Measurements from ENCODE around the gene NR1H2. TPM values are rescaled to one million over a fixed set of nuclear protein-coding genes. Genes with fewer than 3 reads are reported as not detected.
"Not testable (repeated sequence)": the region's sequence is repeated elsewhere in the genome, so short reads cannot be mapped to it uniquely, and the experiment has no call there.

The NR1H2 gene
- total RNA-seq, 6 experiments from 2014 or later = 66.6 to 76.0 (median 70.1) TPM

DNA sequence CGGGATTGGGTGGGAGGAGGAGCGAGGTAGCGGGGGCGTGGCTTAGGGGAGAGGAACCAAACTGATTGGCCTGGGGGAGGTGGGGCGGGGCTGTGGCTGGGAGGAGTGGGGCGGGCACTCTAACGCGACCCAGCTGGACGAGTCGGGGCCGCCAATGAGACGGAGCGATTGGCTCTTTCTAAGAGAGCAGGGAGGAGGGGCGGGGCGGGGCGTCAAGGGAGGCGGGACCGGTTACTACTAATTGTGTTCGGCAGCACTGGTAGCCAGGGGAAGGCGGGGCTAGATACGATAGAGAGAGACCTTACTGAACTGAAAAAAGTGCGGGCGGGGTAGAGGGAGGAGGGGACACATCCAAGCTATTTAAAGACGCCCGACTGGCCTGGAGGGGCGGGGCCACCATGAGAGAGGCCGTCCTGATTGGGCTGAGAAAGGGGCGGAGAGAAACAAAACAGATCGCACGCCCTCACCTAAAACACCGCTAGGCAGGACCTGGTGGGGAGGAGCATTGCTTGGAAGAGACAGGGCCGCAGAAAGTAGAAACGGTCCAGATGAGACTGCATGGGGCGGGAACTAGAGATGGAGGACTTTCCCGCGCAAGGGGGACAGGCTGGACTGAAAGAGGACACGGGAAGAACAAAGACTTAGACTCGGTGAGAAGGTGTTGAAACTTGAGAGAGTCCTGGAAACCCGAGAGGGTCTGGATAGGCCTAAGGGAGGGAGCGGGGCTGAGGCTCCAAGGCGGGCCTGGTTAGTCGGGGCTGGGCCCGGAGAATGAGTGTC lies 46.9 kb upstream of the NR1H2 start, which contains the start of gene KCNC3:
KCNC3 (minus strand) TSS at position 232 of the 780 bp plus-strand sequence. CDS start 295 bp downstream, outside the sequence.
- no peak within 1 kb of the TSS for H3K27ac Mint-ChIP-seq
- H3K4me1 Mint-ChIP-seq (ENCODE audit: low read depth) = peaks cover 12% of the 10 kb centered on the region; the same call in 1 of the 2 replicates
- TF ChIP-seq, protein P1, sequence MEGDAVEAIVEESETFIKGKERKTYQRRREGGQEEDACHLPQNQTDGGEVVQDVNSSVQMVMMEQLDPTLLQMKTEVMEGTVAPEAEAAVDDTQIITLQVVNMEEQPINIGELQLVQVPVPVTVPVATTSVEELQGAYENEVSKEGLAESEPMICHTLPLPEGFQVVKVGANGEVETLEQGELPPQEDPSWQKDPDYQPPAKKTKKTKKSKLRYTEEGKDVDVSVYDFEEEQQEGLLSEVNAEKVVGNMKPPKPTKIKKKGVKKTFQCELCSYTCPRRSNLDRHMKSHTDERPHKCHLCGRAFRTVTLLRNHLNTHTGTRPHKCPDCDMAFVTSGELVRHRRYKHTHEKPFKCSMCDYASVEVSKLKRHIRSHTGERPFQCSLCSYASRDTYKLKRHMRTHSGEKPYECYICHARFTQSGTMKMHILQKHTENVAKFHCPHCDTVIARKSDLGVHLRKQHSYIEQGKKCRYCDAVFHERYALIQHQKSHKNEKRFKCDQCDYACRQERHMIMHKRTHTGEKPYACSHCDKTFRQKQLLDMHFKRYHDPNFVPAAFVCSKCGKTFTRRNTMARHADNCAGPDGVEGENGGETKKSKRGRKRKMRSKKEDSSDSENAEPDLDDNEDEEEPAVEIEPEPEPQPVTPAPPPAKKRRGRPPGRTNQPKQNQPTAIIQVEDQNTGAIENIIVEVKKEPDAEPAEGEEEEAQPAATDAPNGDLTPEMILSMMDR (IDR thresholded peaks at IDR 0.05) = no peak
- H3K4me3 Mint-ChIP-seq = peak within 1 kb of the TSS; percentile 49
- peaks cover 25% of the 10 kb centered on the region for H3K9me3 Mint-ChIP-seq
- peaks cover 44% of the 10 kb centered on the region for H3K27me3 Mint-ChIP-seq (ENCODE audit: insufficient read depth)
- DNase-seq = peak; percentile 66
- H3K36me3 Mint-ChIP-seq (ENCODE audit: low read depth) = peaks cover 8% of the 10 kb centered on the region

DNA sequence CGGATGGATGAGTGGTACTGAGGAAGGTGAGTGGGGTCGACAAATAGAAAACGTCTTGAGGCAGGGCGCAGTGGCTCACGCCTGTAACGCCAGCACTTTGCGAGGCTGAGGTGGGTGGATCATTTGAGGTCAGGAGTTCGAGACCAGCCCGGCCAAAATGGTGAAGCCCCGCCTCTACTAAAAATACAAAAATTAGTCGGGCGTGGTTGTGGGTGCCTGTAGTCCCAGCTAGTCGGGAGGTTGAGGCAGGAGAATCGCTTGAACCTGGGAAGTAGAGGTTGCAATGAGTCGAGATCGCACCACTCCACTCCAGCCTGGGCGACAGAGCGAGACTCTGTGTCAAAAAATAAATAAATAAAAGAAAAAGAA lies 46.3 kb upstream of the NR1H2 start:
- H3K27me3 Mint-ChIP-seq (ENCODE audit: insufficient read depth) = peaks cover 42% of the 10 kb centered on the region
- H3K9me3 Mint-ChIP-seq = peaks cover 25% of the 10 kb centered on the region
- DNase-seq; H3K36me3 Mint-ChIP-seq (ENCODE audit: low read depth); H3K27ac Mint-ChIP-seq: not testable (repeated sequence)
- H3K4me3 Mint-ChIP-seq = peak overlapping the region; percentile 49
- peaks cover 12% of the 10 kb centered on the region; the same call in 1 of the 2 replicates for H3K4me1 Mint-ChIP-seq (ENCODE audit: low read depth)

DNA sequence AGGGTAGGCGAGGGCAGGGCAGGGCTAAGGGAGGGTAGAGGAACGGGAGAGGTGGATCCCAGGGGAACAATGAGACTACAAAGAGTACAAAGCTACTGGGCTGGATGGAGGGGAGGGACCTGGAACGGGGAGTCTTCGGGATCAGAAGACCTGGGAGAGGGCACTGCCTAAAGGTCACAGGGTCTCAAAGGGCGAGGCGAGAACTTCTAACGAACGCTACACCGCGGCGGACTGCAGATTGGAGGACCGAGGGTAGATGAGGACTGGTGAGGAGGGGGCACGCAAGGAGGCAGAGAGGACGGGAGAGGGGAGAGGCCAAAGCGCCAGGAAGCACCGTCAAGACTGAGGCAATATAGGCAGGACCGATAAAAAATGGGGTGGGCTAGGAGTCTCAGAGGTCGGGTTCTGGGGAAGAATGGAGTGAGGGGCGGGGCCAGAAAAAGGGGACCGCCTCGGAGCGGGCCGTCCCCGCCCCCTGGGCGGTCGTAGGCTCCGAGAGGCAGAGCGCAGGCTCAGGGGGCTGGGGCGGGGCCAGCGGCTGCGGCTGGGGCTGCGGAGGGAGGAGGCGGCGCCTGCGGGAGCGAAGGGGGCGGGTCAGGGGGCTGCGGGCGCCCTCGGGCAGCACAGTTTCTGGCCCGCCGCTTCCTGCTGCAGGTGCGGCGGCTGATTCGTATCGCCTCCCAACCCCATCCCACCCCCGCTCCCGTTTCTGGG lies 45.7 kb upstream of the NR1H2 start:
- TF ChIP-seq, protein P1 (IDR thresholded peaks at IDR 0.05) = no peak
- Mint-ChIP-seq H3K27ac (no peak overlapping the region), H3K4me3 (no peak overlapping the region; the same call in none of the 2 replicates), H3K9me3 (peaks cover 25% of the 10 kb centered on the region), H3K4me1 (ENCODE audit: low read depth) (peaks cover 12% of the 10 kb centered on the region; the same call in 1 of the 2 replicates), H3K27me3 (ENCODE audit: insufficient read depth) (peaks cover 44% of the 10 kb centered on the region), H3K36me3 (ENCODE audit: low read depth) (peaks cover 8% of the 10 kb centered on the region)
- no peak for DNase-seq

DNA sequence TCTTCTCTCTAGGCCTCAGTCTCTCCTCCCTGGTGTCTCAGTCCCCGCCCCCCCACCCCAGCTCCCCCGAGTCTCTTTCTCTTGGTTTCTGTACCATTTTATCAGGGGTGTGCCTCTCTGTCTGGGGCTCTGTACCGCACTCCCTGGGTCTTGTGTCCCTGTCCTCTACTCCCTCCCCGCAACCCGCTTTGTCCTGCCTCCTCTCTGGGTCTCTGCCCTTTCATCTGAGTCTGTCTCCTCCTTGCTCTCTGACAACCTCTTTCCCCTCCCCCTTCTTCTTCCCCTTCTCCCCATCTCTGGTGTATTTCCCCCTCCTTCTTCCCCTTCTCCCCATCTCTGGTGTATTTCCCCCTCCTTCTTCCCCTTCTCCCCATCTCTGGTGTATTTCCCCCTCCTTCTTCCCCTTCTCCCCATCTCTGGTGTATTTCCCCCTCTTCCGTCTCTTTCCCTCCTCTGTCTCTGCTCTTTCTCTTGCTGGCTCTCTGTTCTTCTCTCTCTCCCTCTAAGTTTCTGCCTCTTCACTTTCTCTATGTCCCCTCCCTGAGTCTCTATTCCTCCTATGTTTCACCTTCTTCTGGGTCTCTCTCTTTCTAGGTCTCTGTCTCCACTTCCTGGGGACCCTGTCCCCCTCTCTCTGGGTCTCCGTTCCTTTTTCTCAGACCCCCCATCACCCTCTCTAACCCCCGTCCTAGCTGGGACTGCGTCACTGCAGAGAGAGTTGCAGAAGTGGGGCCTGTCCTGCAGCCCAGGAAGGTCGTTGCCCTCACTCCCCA lies 44.9 kb upstream of the NR1H2 start:
- H3K36me3 Mint-ChIP-seq (ENCODE audit: low read depth) = peaks cover 8% of the 10 kb centered on the region
- H3K9me3 Mint-ChIP-seq = peaks cover 25% of the 10 kb centered on the region
- DNase-seq = no peak
- TF ChIP-seq, protein P1 (IDR thresholded peaks at IDR 0.05) = no peak
- H3K27ac Mint-ChIP-seq = no peak overlapping the region
- peaks cover 12% of the 10 kb centered on the region; the same call in 1 of the 2 replicates for H3K4me1 Mint-ChIP-seq (ENCODE audit: low read depth)
- H3K27me3 Mint-ChIP-seq (ENCODE audit: insufficient read depth) = peaks cover 48% of the 10 kb centered on the region
- no peak overlapping the region; the same call in none of the 2 replicates for H3K4me3 Mint-ChIP-seq

DNA sequence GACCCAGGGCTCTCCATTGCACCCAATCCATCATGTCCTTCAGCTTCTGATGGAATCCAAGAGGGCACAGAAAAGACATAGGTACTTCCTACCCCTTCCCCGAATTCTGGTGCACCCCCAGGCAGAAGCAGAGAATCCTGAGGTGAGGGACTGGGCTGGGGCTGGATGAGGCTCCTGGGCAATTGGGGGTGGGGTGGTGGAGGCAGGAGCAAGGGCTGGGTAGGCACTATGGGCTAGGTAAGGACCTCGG lies 44.3 kb upstream of the NR1H2 start:
- Mint-ChIP-seq H3K9me3 (peaks cover 24% of the 10 kb centered on the region), H3K4me3 (no peak overlapping the region), H3K27ac (no peak overlapping the region), H3K36me3 (ENCODE audit: low read depth) (peaks cover 8% of the 10 kb centered on the region), H3K27me3 (ENCODE audit: insufficient read depth) (peaks cover 46% of the 10 kb centered on the region), H3K4me1 (ENCODE audit: low read depth) (peaks cover 12% of the 10 kb centered on the region; the same call in 1 of the 2 replicates)
- TF ChIP-seq, protein P1 (IDR thresholded peaks at IDR 0.05) = no peak
- no peak for DNase-seq

Measured in HFFc6 (cell line).